ENCODE measurements around the gene CIRBP. TPM values are rescaled to one million over a fixed set of nuclear protein-coding genes. Genes with fewer than 3 reads are reported as not detected.
A peak's percentile ranks its signal among the peaks of the same experiment; 100 is the strongest.

Gene CIRBP
- total and polyA plus RNA-seq, 9 of the 15 experiments (the other 6 are each of a cell fraction or from before 2014, with no cell fraction given) = 20.5 to 327 (median 176) TPM

- TF ChIP-seq ZC3H4 (CRISPR knock-in tag; IDR thresholded peaks at IDR 0.05; ENCODE audit: borderline replicate concordance) (peak; percentile 72; the same call in 1 of the 2 replicates), FOXP1 (CRISPR knock-in tag; IDR thresholded peaks at IDR 0.05) (no peak), ZSCAN29 (IDR thresholded peaks at IDR 0.05) (no peak), ZNF644 (tag; IDR thresholded peaks at IDR 0.05; ENCODE audit: low read depth) (no peak), RBM34 (IDR thresholded peaks at IDR 0.05; ENCODE audit: borderline replicate concordance, insufficient read depth, low read length) (no peak), AFF1 (IDR thresholded peaks at IDR 0.05; ENCODE audit: low read depth in 1 of 2, partially characterized antibody in 2 of 2) (no peak), U2AF2 (optimal IDR thresholded peaks at IDR 0.05; ENCODE audit: low read depth, low read length) (no peak), DIDO1 (tag; IDR thresholded peaks at IDR 0.05; ENCODE audit: low read depth) (no peak), CHD4 (IDR thresholded peaks at IDR 0.05; ENCODE audit: insufficient read depth, insufficient replicate concordance, low read depth, low read length, poor library complexity, severe bottlenecking) (no peak)
- TF ChIP-seq, protein P1, sequence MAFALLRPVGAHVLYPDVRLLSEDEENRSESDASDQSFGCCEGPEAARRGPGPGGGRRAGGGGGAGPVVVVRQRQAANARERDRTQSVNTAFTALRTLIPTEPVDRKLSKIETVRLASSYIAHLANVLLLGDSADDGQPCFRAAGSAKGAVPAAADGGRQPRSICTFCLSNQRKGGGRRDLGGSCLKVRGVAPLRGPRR (CRISPR knock-in tag; IDR thresholded peaks at IDR 0.05) = no peak
- TF ChIP-seq, protein P2, sequence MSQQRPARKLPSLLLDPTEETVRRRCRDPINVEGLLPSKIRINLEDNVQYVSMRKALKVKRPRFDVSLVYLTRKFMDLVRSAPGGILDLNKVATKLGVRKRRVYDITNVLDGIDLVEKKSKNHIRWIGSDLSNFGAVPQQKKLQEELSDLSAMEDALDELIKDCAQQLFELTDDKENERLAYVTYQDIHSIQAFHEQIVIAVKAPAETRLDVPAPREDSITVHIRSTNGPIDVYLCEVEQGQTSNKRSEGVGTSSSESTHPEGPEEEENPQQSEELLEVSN (IDR thresholded peaks at IDR 0.05; ENCODE audit: borderline replicate concordance in 1 of 2, extremely low read depth in 1 of 2, insufficient read depth in 1 of 2, insufficient read length in 1 of 2, low read depth in 1 of 2, low read length in 1 of 2, poor library complexity in 1 of 2, severe bottlenecking in 1 of 2) = peak; percentile 34 to 74
- TF ChIP-seq, protein P3, sequence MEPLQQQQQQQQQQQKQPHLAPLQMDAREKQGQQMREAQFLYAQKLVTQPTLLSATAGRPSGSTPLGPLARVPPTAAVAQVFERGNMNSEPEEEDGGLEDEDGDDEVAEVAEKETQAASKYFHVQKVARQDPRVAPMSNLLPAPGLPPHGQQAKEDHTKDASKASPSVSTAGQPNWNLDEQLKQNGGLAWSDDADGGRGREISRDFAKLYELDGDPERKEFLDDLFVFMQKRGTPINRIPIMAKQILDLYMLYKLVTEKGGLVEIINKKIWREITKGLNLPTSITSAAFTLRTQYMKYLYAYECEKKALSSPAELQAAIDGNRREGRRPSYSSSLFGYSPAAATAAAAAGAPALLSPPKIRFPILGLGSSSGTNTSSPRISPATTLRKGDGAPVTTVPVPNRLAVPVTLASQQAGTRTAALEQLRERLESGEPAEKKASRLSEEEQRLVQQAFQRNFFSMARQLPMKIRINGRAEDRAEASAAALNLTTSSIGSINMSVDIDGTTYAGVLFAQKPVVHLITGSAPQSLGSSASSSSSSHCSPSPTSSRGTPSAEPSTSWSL (CRISPR knock-in tag; IDR thresholded peaks at IDR 0.05; ENCODE audit: borderline replicate concordance) = 0 out of 2 replicates have a peak, but pooled peaks have one; percentile 37
- TF ChIP-seq, protein P4, sequence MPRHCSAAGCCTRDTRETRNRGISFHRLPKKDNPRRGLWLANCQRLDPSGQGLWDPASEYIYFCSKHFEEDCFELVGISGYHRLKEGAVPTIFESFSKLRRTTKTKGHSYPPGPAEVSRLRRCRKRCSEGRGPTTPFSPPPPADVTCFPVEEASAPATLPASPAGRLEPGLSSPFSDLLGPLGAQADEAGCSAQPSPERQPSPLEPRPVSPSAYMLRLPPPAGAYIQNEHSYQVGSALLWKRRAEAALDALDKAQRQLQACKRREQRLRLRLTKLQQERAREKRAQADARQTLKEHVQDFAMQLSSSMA (CRISPR knock-in tag; IDR thresholded peaks at IDR 0.05) = no peak
Observed at GRCh38 chr19:1239796-1240737, 29.1 kb upstream of the CIRBP start (continued).

All from K562 (cell line).